Measurements from ENCODE around the gene TAF11L4. TPM values are rescaled to one million over a fixed set of nuclear protein-coding genes. Genes with fewer than 3 reads are reported as not detected.
"Not testable (repeated sequence)": the region's sequence is repeated elsewhere in the genome, so short reads cannot be mapped to it uniquely, and the experiment has no call there.

Gene TAF11L4
- total and polyA plus RNA-seq, 2 of the 4 experiments (the other 2 are of a cell fraction) = not detected

GRCh38 chr5:17497931-17498330 lies 23.7 kb upstream of the TAF11L4 start, which contains the start of gene TAF11L2:
TSS of gene TAF11L2 (plus strand) at chr5:17498231.
- H3K79me1 ChIP-seq (ENCODE audit: low read depth in 1 of 2, low read length in 2 of 2); H4K5ac ChIP-seq (ENCODE audit: low read depth, low read length); H2BK20ac ChIP-seq (ENCODE audit: low read depth, low read length); H2AK5ac ChIP-seq (ENCODE audit: low read depth, low read length); H3K9me1 ChIP-seq (ENCODE audit: insufficient read depth, low read length); H2AK9ac ChIP-seq (replicated peaks; ENCODE audit: low read depth, low read length, poor library complexity); H3K27me3 ChIP-seq (ENCODE audit: control insufficient read depth, insufficient read depth, low read length); DNase-seq; H3K27ac ChIP-seq (ENCODE audit: insufficient read depth, low read length); H2BK120ac ChIP-seq (ENCODE audit: low read depth, low read length); in situ Hi-C loops (cut with MboI; ENCODE audit: low sequenced_read_pairs); H3K23ac ChIP-seq (ENCODE audit: low read depth, low read length); CTCF ChIA-PET; dilution Hi-C loops (cut with HindIII; ENCODE audit: low sequenced_read_pairs, unreplicated experiment); H3K14ac ChIP-seq (replicated peaks; ENCODE audit: low read depth, low read length); H2BK15ac ChIP-seq (ENCODE audit: low read depth, low read length); H3K4me3 ChIP-seq (ENCODE audit: insufficient read depth, low read depth, low read length); ATAC-seq (ENCODE audit: low read depth); H4K91ac ChIP-seq (ENCODE audit: insufficient read depth, low read depth, low read length); H3K56ac ChIP-seq (ENCODE audit: extremely low read depth, insufficient read depth, low read length); intact Hi-C loops (cut with micrococcal nuclease); H2AFZ ChIP-seq (replicated peaks; ENCODE audit: low read length, poor library complexity); H4K20me1 ChIP-seq (ENCODE audit: insufficient read depth, low read length); H3K9me3 ChIP-seq (ENCODE audit: control insufficient read depth, insufficient read depth, low read length); H3K4me2 ChIP-seq (ENCODE audit: low read depth, low read length); H3K4ac ChIP-seq (ENCODE audit: low read depth, low read length); POLR2A ChIA-PET (ENCODE audit: unreplicated experiment); H2BK5ac ChIP-seq (ENCODE audit: low read depth, low read length, poor library complexity, severe bottlenecking); H3K9ac ChIP-seq (ENCODE audit: low read depth, low read length); H3K4me1 ChIP-seq (ENCODE audit: control insufficient read depth, insufficient read depth, low read length); BruUV-seq (replicated peaks); H4K8ac ChIP-seq (ENCODE audit: low read depth in 2 of 2, low read length in 2 of 2); H3K36me3 ChIP-seq (ENCODE audit: control insufficient read depth, insufficient read depth, low read length); H3K18ac ChIP-seq (ENCODE audit: low read depth, low read length): not testable (repeated sequence)
- WGBS, 2 experiments (ENCODE audit: extremely low coverage in 2 of 2, insufficient read length in 1 of 2) = 92% methylated on average over 2 of the region's 8 CpGs; no CpG with 5 or more reads in 1 of the 2 experiments
